Endothelial cell of umbilical vein (primary cell): ENCODE results near the gene BRME1. TPM values are rescaled to one million over a fixed set of nuclear protein-coding genes. Genes with fewer than 3 reads are reported as not detected.

Experiments
- BruUV-seq: library from RNA; stranded (reverse); fragments of 400-500 nt; replicated peaks from 2 replicates; lab custom pipeline; 2021; lab: Mats Ljungman, UMichigan
- CTCF ChIA-PET: fragments of 300-600, 350-600 bp; sonication (Branson Sonifier 250); formaldehyde crosslinking; loops from one replicate; lab custom pipeline; 2021; ENCODE audit warnings: antibody characterized with exemption, inconsistent platforms; lab: Charles Lee
- POLR2A ChIA-PET: fragments of 300-600, 350-600 bp; sonication (Branson Sonifier 250); formaldehyde crosslinking; loops from one replicate; lab custom pipeline; 2021; ENCODE audit warnings: antibody characterized with exemption, inconsistent platforms; lab: Charles Lee
- DNase-seq: peaks from one replicate; pipeline ENCODE4 v3.0.0-alpha.2; 2011; ENCODE audit warnings: low read depth, low spot score
- FAIRE-seq: peaks from 2 replicates; lab custom pipeline; 2011; peaks lifted over from hg19 to GRCh38; lab: Jason Lieb, UNC
- H2AFZ ChIP-seq: 2 replicates; pipeline ENCODE4 v1.6.0; 2012; ENCODE audit warnings: low read depth, low read length, control low read depth, inconsistent platforms
- H3K27ac ChIP-seq: 2 replicates; pipeline ENCODE4 v1.5.1; 2011; ENCODE audit warnings: low read depth, mild to moderate bottlenecking, control low read depth, low read length, moderate library complexity; ENCODE audit not compliant: insufficient read depth
- H3K27me3 ChIP-seq, 2 experiments: 2 replicates each; pipeline versions ENCODE4 v1.6.0 to v1.6.1; 2011; ENCODE audit warnings: low read length in 2 of 2, mixed read lengths in 1 of 2; ENCODE audit not compliant: control insufficient read depth in 2 of 2, insufficient read depth in 2 of 2
- H3K36me3 ChIP-seq, 2 experiments: 2 replicates in 1 of 2; 3 replicates in 1 of 2; pipeline ENCODE4 v1.5.1; 2011; ENCODE audit warnings: low read length in 2 of 2, mild to moderate bottlenecking in 1 of 2, moderate library complexity in 1 of 2; ENCODE audit not compliant: control insufficient read depth in 2 of 2, insufficient read depth in 2 of 2; ENCODE audit errors: extremely low read depth in 1 of 2
- H3K4me1 ChIP-seq: 3 replicates; pipeline ENCODE4 v1.5.1; 2011; ENCODE audit warnings: mild to moderate bottlenecking, low read length; ENCODE audit not compliant: control insufficient read depth, insufficient read depth; ENCODE audit errors: extremely low read depth
- H3K4me2 ChIP-seq: 2 replicates; pipeline ENCODE4 v1.6.1; 2011; ENCODE audit warnings: low read length, control low read depth, mixed read lengths; ENCODE audit not compliant: insufficient read depth
- H3K4me3 ChIP-seq, 3 experiments: fragments of 200-600 bp in 1 of 3; sonication (generic), shearing (Covaris generic) in 1 of 3; replicated peaks in 1 of 3; 2 replicates each; pipeline ENCODE4 v1.5.1; 2011 to 2016; ENCODE audit warnings: control low read depth in 3 of 3, low read length in 3 of 3, mild to moderate bottlenecking in 2 of 3, inconsistent platforms in 1 of 3, low read depth in 1 of 3, moderate library complexity in 1 of 3; ENCODE audit not compliant: insufficient read depth in 1 of 3
- H3K79me2 ChIP-seq: 2 replicates; pipeline ENCODE4 v1.6.0; 2012; ENCODE audit warnings: low read length, inconsistent platforms; ENCODE audit not compliant: control insufficient read depth, insufficient read depth
- H3K9ac ChIP-seq: replicated peaks from 2 replicates; pipeline ENCODE3; 2011; ENCODE audit warnings: low read length, control low read depth; ENCODE audit not compliant: insufficient read depth; ENCODE audit errors: extremely low read depth
- H3K9me1 ChIP-seq: replicated peaks from 3 replicates; pipeline ENCODE4 v1.6.0; 2011; ENCODE audit warnings: mild to moderate bottlenecking, low read length; ENCODE audit not compliant: control insufficient read depth, insufficient read depth; ENCODE audit errors: extremely low read depth
- H3K9me3 ChIP-seq: replicated peaks from 2 replicates; pipeline ENCODE4 v1.5.1; 2012; ENCODE audit warnings: low read length, inconsistent platforms; ENCODE audit not compliant: control insufficient read depth, insufficient read depth
- H4K20me1 ChIP-seq: replicated peaks from 2 replicates; pipeline ENCODE3; 2011; ENCODE audit warnings: mild to moderate bottlenecking, low read length; ENCODE audit not compliant: control insufficient read depth, insufficient read depth; ENCODE audit errors: extremely low read depth
- CTCF ChIP-seq, 2 donors: IDR thresholded peaks; 1 replicate in 1 of 2; 2 replicates in 1 of 2; pipeline ENCODE4 v1.5.1; 2011; ENCODE audit warnings: low read length in 2 of 2, mild to moderate bottlenecking in 2 of 2, moderate library complexity in 2 of 2, control low read depth in 1 of 2, inconsistent platforms in 1 of 2, low read depth in 1 of 2; ENCODE audit not compliant: insufficient read depth in 1 of 2; ENCODE audit errors: extremely low read depth in 1 of 2
- EZH2 ChIP-seq: IDR thresholded peaks from 2 replicates; pipeline ENCODE4 v1.6.1; 2012; ENCODE audit warnings: borderline replicate concordance, low read depth, mild to moderate bottlenecking, moderate library complexity, low read length, inconsistent platforms; ENCODE audit not compliant: severe bottlenecking
- FOS ChIP-seq: IDR thresholded peaks from 2 replicates; pipeline ENCODE4 v1.6.1; 2011; ENCODE audit warnings: mild to moderate bottlenecking, low read length, moderate library complexity, borderline replicate concordance; ENCODE audit not compliant: insufficient read depth
- GATA2 ChIP-seq: IDR thresholded peaks from 2 replicates; pipeline ENCODE4 v1.7.0; 2011; ENCODE audit warnings: low read depth, mild to moderate bottlenecking, moderate library complexity, mixed read lengths, low read length; ENCODE audit not compliant: insufficient read length, insufficient read depth
- JUN ChIP-seq: IDR thresholded peaks from 2 replicates; pipeline ENCODE4 v1.6.1; 2011; ENCODE audit warnings: borderline replicate concordance, low read depth; ENCODE audit not compliant: insufficient read length, insufficient read depth
- MAX ChIP-seq: IDR thresholded peaks from 2 replicates; pipeline ENCODE4 v1.6.1; 2011; ENCODE audit not compliant: insufficient read depth, insufficient read length
- MYC ChIP-seq: IDR thresholded peaks from one replicate; pipeline ENCODE4 v1.6.1; 2011; ENCODE audit warnings: mild to moderate bottlenecking, low read depth, low read length
- POLR2A ChIP-seq: IDR thresholded peaks from 2 replicates; pipeline ENCODE4 v1.6.1; 2012; ENCODE audit warnings: low read depth, mild to moderate bottlenecking, control low read depth, low read length
- POLR2AphosphoS5 ChIP-seq: IDR thresholded peaks from 2 replicates; pipeline ENCODE4 v1.6.1; 2012; ENCODE audit warnings: low read depth, mild to moderate bottlenecking, control low read depth, low read length, moderate library complexity; ENCODE audit not compliant: insufficient read depth
- dilution Hi-C: fragments of 300-500 bp; cut with MboI; formaldehyde crosslinking; loops from one replicate; pipeline ENCODE4 v1.15.0; 2019; ENCODE audit warnings: low sequenced_read_pairs; ENCODE audit not compliant: extremely low pct_ligation_motif_present
- intact Hi-C: fragments of 100-400 bp; cut with micrococcal nuclease; formaldehyde crosslinking; loops from one replicate; pipeline ENCODE4 v1.10.0; 2022
- polyA plus RNA-seq, 4 experiments: library from polyadenylated mRNA; depleted of rRNA in 3 of 4; stranded (reverse) in 3 of 4; unstranded in 1 of 4; fragments of >200 nt; gene quantifications; 2 replicates each; pipeline versions ENCODE4 v1.2.1 to v1.2.3, GENCODE V29; 2011 to 2012; ENCODE audit warnings: missing spikeins in 1 of 4
- total RNA-seq: library from RNA; stranded (reverse); gene quantifications from 2 replicates; pipeline ENCODE4 v1.2.3, GENCODE V29; 2021

Gene BRME1
- total and polyA plus RNA-seq, 2 donors (not counting 3 experiments of a cell fraction or from before 2014, with no cell fraction given): 0.69 to 2.5 TPM

GRCh38 chr19:13909430-13909829, 3.5 kb upstream of the BRME1 start:
- H3K36me3 ChIP-seq: peaks cover 0 to 4% of the 10 kb centered on the region in 2 experiments
- intact Hi-C loops: loop anchor here (5.0 kb wide), 1 partner anchor 123 kb away; the partner anchor contains the start of gene IL27RA
- no peak overlapping the region for H3K9ac ChIP-seq
- FAIRE-seq (no peak), DNase-seq (no peak)
- no peaks in the 10 kb centered on the region for H4K20me1 ChIP-seq
- no peak overlapping the region for H2AFZ ChIP-seq
- H3K9me3 ChIP-seq: no peaks in the 10 kb centered on the region
- ChIA-PET POLR2A (interaction anchor here (0.7 kb wide), 1 partner anchor 9 kb away, joined by 5 read pairs; no protein-coding TSS in a partner anchor), CTCF (interaction anchor here (1.2 to 1.4 kb wide), 2 partner anchors 9 to 122 kb away, joined by 3 read pairs; partner anchors contain the start of gene IL27RA)
- dilution Hi-C loops: no loop called here
- BruUV-seq: no TSS peak
- TF ChIP-seq GATA2 (no peak), FOS (no peak), MAX (no peak), POLR2A (no peak), CTCF (IDR thresholded peaks at IDR 0.05; ENCODE audit: extremely low read depth in 1 of 2, insufficient read depth in 1 of 2, low read depth in 1 of 2, low read length in 2 of 2) (no peak), JUN (no peak), EZH2 (no peak), POLR2AphosphoS5 (no peak), MYC (no peak)
- H3K4me1 ChIP-seq: peaks cover 7% of the 10 kb centered on the region
- no peak overlapping the region for H3K4me3 ChIP-seq
- H3K9me1 ChIP-seq: no peaks in the 10 kb centered on the region
- H3K4me2 ChIP-seq: no peak overlapping the region
- no peaks in the 10 kb centered on the region for H3K79me2 ChIP-seq
- H3K27me3 ChIP-seq: no peaks in the 10 kb centered on the region
- H3K27ac ChIP-seq: no peak overlapping the region
